ENCODE data around the gene ANG. TPM values are rescaled to one million over a fixed set of nuclear protein-coding genes. Genes with fewer than 3 reads are reported as not detected.
A peak's percentile ranks its signal among the peaks of the same experiment; 100 is the strongest.

The ANG gene
- total RNA-seq, 3 donors from 2014 or later (not counting 1 experiment from before 2014, with no cell fraction given) = 0.35 TPM; not detected in 2

- Histone ChIP-seq H3K4me3 (ENCODE audit: low read length) (no peak overlapping the region), H3K9me3 (ENCODE audit: control insufficient read depth, insufficient read depth, low read length) (no peaks in the 10 kb centered on the region), H3K27me3 (ENCODE audit: control insufficient read depth, insufficient read depth, low read length) (peaks cover 32% of the 10 kb centered on the region), H3K36me3 (ENCODE audit: control insufficient read depth, insufficient read depth, low read length) (no peaks in the 10 kb centered on the region), H3K27ac (ENCODE audit: low read length) (no peak overlapping the region), H3K4me1 (ENCODE audit: control insufficient read depth, insufficient read depth, low read length) (peaks cover 17% of the 10 kb centered on the region)
- Mint-ChIP-seq H3K4me3 (no peak overlapping the region), H3K27ac (no peak overlapping the region), H3K36me3 (no peaks in the 10 kb centered on the region), H3K9me3 (no peaks in the 10 kb centered on the region), H3K27me3 (ENCODE audit: low read depth in 2 of 2) (peaks cover 57 to 67% of the 10 kb centered on the region in 2 donors), H3K4me1 (peaks cover 8 to 28% of the 10 kb centered on the region in 2 donors)
- intact Hi-C loops (cut with micrococcal nuclease) = no loop called here
- TF ChIP-seq CTCF (IDR thresholded peaks at IDR 0.05) = no peak
- no peak for ATAC-seq
- WGBS (ENCODE audit: insufficient coverage) = 90% methylated on average over 2 of the region's 4 CpGs
- no peak for DNase-seq
These were observed 32.7 kb upstream of the ANG start for GRCh38 chr14:20655851-20656250.

- no peaks in the 10 kb centered on the region for H3K9me3 Mint-ChIP-seq
- DNase-seq = no peak
- Histone ChIP-seq H3K4me1 (ENCODE audit: control insufficient read depth, insufficient read depth, low read length) (peaks cover 17% of the 10 kb centered on the region), H3K4me3 (ENCODE audit: low read length) (no peak overlapping the region), H3K36me3 (ENCODE audit: control insufficient read depth, insufficient read depth, low read length) (no peaks in the 10 kb centered on the region), H3K27me3 (ENCODE audit: control insufficient read depth, insufficient read depth, low read length) (peaks cover 32% of the 10 kb centered on the region), H3K9me3 (ENCODE audit: control insufficient read depth, insufficient read depth, low read length) (no peaks in the 10 kb centered on the region), H3K27ac (ENCODE audit: low read length) (no peak overlapping the region)
- H3K4me3 Mint-ChIP-seq = no peak overlapping the region
- no peak for ATAC-seq
- intact Hi-C loops (cut with micrococcal nuclease) = no loop called here
- TF ChIP-seq CTCF (IDR thresholded peaks at IDR 0.05) = no peak
- no peaks in the 10 kb centered on the region for H3K36me3 Mint-ChIP-seq
- H3K4me1 Mint-ChIP-seq = peaks cover 8 to 28% of the 10 kb centered on the region in 2 donors
- peaks cover 56 to 69% of the 10 kb centered on the region in 2 donors for H3K27me3 Mint-ChIP-seq (ENCODE audit: low read depth in 2 of 2)
- no peak overlapping the region for H3K27ac Mint-ChIP-seq
- 96% methylated on average over 3 of the region's 4 CpGs for WGBS (ENCODE audit: insufficient coverage)
These were observed 32.3 kb upstream of the ANG start for GRCh38 chr14:20656274-20656673.

- Histone ChIP-seq H3K9me3 (ENCODE audit: control insufficient read depth, insufficient read depth, low read length) (no peaks in the 10 kb centered on the region), H3K4me3 (ENCODE audit: low read length) (no peak overlapping the region), H3K4me1 (ENCODE audit: control insufficient read depth, insufficient read depth, low read length) (peaks cover 17% of the 10 kb centered on the region), H3K36me3 (ENCODE audit: control insufficient read depth, insufficient read depth, low read length) (no peaks in the 10 kb centered on the region), H3K27ac (ENCODE audit: low read length) (no peak overlapping the region), H3K27me3 (ENCODE audit: control insufficient read depth, insufficient read depth, low read length) (peaks cover 24% of the 10 kb centered on the region)
- no peak for TF ChIP-seq CTCF (IDR thresholded peaks at IDR 0.05)
- ATAC-seq (peak in 2 of 3 donors; percentile 29 to 38), DNase-seq (peak in 1 of 2 donors; percentile 61)
- intact Hi-C loops (cut with micrococcal nuclease) = no loop called here
- Mint-ChIP-seq H3K4me3 (no peak overlapping the region), H3K36me3 (no peaks in the 10 kb centered on the region), H3K9me3 (no peaks in the 10 kb centered on the region), H3K4me1 (peaks cover 14 to 32% of the 10 kb centered on the region in 2 donors), H3K27me3 (ENCODE audit: low read depth in 2 of 2) (peaks cover 51 to 68% of the 10 kb centered on the region in 2 donors), H3K27ac (no peak overlapping the region)
- WGBS (ENCODE audit: insufficient coverage) = 43% methylated on average over 26 of the region's 28 CpGs
These were observed 31.1 kb upstream of the ANG start for GRCh38 chr14:20657216-20658211.

Data from natural killer cell (primary cell).